HEK293 (cell line): ENCODE results near the gene NCLN.

Experiments used
- SALL2 ChIP-seq: fragments of 450-650 bp; formaldehyde crosslinking; IDR thresholded peaks from 2 replicates; pipeline ENCODE4 v1.5.0; 2017; ENCODE audit warnings: missing biosample characterization, mild to moderate bottlenecking, missing genetic modification characterization, borderline replicate concordance
- SCRT2 ChIP-seq: fragments of 450-650 bp; formaldehyde crosslinking; IDR thresholded peaks from 2 replicates; pipeline ENCODE4 v1.5.1; 2016; ENCODE audit warnings: missing biosample characterization, missing genetic modification characterization
- ZNF843 ChIP-seq: fragments of 450-650 bp; formaldehyde crosslinking; IDR thresholded peaks from 2 replicates; pipeline ENCODE4 v1.5.1; 2016; ENCODE audit warnings: missing biosample characterization, missing genetic modification characterization
- TF ChIP-seq, protein P1 (sequence below): fragments of 450-650 bp; formaldehyde crosslinking; IDR thresholded peaks from 2 replicates; pipeline ENCODE4 v1.5.1; 2016; ENCODE audit warnings: missing biosample characterization, missing genetic modification characterization

DNA sequence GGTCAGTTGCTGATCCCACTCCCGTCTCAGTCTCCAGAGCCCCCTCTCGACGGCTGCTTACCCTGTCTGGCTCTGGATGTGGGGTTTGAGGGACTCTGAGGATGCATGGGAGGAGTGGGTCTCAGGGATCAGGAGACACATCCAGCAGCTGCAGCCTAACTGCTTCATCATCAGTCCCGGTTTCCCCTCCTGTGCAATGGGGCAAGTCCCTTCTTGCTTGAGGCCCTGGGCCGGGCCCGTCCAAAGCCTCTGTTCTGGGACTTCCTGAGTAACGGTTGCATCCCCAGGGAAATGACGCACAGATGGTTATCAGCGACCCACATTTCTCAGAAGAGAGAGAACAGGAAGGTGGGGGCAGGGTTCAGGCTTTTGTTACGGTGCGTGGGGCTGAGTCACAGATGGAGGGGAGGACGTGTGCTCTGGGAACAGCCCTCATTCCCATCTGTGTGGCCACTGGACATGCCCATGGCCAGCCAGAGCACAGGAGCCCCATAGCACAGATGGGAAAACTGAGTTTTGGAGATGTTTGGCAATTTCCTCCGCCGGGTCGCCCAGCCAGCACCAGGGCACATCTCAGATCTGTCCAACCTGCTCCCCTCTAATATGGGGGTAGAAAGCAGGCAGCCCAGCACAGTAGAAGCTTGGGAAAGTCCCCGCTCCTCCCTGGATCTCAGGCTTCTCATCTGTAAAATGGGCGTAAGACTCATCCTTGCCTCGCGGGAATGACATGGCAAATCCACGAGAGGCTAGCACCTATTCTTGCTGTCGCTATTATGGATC, 30.6 kb upstream of the NCLN start:
- TF ChIP-seq, protein P1, sequence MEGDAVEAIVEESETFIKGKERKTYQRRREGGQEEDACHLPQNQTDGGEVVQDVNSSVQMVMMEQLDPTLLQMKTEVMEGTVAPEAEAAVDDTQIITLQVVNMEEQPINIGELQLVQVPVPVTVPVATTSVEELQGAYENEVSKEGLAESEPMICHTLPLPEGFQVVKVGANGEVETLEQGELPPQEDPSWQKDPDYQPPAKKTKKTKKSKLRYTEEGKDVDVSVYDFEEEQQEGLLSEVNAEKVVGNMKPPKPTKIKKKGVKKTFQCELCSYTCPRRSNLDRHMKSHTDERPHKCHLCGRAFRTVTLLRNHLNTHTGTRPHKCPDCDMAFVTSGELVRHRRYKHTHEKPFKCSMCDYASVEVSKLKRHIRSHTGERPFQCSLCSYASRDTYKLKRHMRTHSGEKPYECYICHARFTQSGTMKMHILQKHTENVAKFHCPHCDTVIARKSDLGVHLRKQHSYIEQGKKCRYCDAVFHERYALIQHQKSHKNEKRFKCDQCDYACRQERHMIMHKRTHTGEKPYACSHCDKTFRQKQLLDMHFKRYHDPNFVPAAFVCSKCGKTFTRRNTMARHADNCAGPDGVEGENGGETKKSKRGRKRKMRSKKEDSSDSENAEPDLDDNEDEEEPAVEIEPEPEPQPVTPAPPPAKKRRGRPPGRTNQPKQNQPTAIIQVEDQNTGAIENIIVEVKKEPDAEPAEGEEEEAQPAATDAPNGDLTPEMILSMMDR (tag by site-specific recombination): no peak
- no peak for TF ChIP-seq SCRT2 (tag by site-specific recombination)
- no peak for TF ChIP-seq ZNF843 (tag by site-specific recombination)
- TF ChIP-seq SALL2: no peak
